DMS53 treated with DMSO at 0.1 percent for 48 hours (cell line): ENCODE measurements around the gene SHISA5.

Source experiments
- DNase-seq: peaks from one replicate; lab custom pipeline; 2025; ENCODE audit not compliant: unreplicated experiment; lab: John Stamatoyannopoulos, UW

SHISA5 gene

DNA sequence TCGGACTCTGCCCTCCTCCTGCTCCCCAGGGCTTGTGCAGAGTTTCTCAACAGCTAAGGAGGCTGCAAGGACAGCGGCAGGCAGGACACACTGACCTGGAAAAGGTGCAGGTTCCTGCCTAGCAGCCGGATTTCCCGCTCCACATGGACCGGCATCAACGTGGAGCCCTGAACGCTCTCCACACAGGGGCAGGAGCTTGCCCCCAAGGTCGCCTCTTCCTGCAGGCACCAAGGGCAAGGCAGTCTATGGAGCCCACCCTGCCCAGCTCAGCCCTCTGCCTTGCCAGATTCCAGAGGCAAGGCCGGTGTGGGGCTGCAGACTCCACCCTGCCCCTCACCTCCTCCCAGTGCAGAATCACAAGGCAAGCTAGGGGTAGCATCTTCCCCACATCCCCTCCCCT lies 84.8 kb downstream of the SHISA5 start:
- no peak for DNase-seq

DNA sequence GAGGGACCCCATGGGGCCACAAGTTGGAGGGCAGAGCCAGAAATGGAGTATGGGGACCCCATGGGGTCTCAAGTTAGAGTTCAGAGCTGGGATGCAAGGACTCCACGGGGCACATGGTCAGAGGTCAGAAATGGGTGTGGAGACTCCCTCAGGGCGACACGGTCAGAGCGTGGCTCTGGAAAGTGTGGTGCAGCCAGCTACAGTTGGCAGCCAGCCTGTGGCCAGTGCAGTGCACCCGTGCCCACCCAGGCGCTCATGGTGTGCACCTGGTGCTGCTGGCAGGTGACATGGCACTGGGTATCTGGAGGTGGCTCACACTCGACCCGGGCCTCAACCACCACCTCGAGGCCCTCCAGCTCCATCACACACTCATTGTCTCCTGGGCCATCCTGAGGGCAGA lies 85.3 kb downstream of the SHISA5 start:
- no peak for DNase-seq

DNA sequence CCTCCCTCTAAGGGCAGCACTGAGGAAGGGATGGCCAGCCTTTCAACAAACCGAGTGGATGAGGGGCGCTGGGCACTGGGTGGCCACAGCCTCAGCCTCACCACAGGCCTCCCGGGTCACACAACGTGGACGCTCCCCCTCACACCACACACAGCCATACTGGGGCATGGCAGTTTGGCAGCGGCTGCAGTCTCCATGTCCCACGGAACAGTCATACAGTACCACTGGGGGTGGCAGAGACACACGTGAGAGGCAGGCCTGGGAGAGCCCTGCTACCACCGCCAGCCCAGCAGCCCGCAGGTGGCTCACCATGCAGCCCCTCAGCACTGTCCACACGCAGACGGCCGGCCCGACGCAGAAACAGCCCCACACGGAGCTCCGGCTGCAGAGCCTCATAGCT lies 85.8 kb downstream of the SHISA5 start:
- no peak for DNase-seq
